Heart left ventricle (tissue), 16 donors: Measurements from ENCODE around the gene F12. TPM values are rescaled to one million over a fixed set of nuclear protein-coding genes. Genes with fewer than 3 reads are reported as not detected.

Experiments
- ATAC-seq, 4 donors: fragments of 200-7000 bp; cut with Tn5 transposase; one replicate each; pipeline ENCODE4 v1.9.1; 2020 to 2022; ENCODE audit warnings: moderate library complexity in 4 of 4, mild to moderate bottlenecking in 3 of 4, moderate number of reproducible peaks in 1 of 4
- DNase-seq, 5 donors: peaks; one replicate each; pipeline ENCODE4 v3.0.0-alpha.2; 2020
- H3K27ac ChIP-seq, 12 donors: fragments of 200-600 bp; sonication (generic) in 4 of 12; one replicate each; pipeline versions ENCODE4 v1.5.0 to v1.8.0; 2016 to 2022; ENCODE audit warnings: mild to moderate bottlenecking in 2 of 12
- H3K27me3 ChIP-seq, 9 donors: fragments of 200-600 bp; sonication (generic) in 2 of 9; one replicate each; pipeline versions ENCODE4 v1.5.1 to v1.8.0; 2016 to 2022; ENCODE audit warnings: mild to moderate bottlenecking in 3 of 9
- H3K36me3 ChIP-seq, 9 donors: fragments of 200-600 bp; sonication (generic) in 2 of 9; one replicate each; pipeline versions ENCODE4 v1.5.0 to v1.8.0; 2018 to 2022; ENCODE audit warnings: mild to moderate bottlenecking in 2 of 9
- H3K4me1 ChIP-seq, 12 donors: fragments of 200-600 bp; sonication (generic) in 4 of 12; one replicate each; pipeline versions ENCODE4 v1.5.0 to v1.8.0; 2016 to 2022; ENCODE audit warnings: mild to moderate bottlenecking in 3 of 12
- H3K4me3 ChIP-seq, 12 donors: fragments of 200-600 bp; sonication (generic) in 4 of 12; one replicate each; pipeline versions ENCODE4 v1.5.0 to v1.8.0; 2017 to 2022; ENCODE audit warnings: mild to moderate bottlenecking in 9 of 12, moderate library complexity in 4 of 12
- H3K9me3 ChIP-seq, 12 donors: fragments of 200-600 bp; sonication (generic) in 4 of 12; one replicate each; pipeline versions ENCODE4 v1.5.0 to v1.8.0; 2016 to 2022; ENCODE audit warnings: mild to moderate bottlenecking in 1 of 12
- CTCF ChIP-seq, 12 donors: fragments of 200-600 bp; sonication (generic) in 4 of 12; IDR thresholded peaks; one replicate each; pipeline versions ENCODE4 v1.5.0 to v1.8.0; 2018 to 2022; ENCODE audit warnings: antibody characterized with exemption in 12 of 12, mild to moderate bottlenecking in 5 of 12
- POLR2A ChIP-seq, 2 donors: fragments of 450-650 bp; IDR thresholded peaks; one replicate each; pipeline ENCODE4 v1.6.1; 2017; ENCODE audit warnings: antibody characterized with exemption in 2 of 2, mild to moderate bottlenecking in 2 of 2, moderate library complexity in 2 of 2
- WGBS, 4 donors: extraction: QIAGEN DNeasy Blood & Tissue Kit in 2 of 4; methylation state at CpG; one replicate each; pipeline versions ENCODE4 v1.1.5 to v1.1.7; 2013 to 2018; 5-methylcytosine and 5-hydroxymethylcytosine counted together
- intact Hi-C, 10 donors: fragments of 100-400 bp; cut with DNase I; formaldehyde crosslinking; loops; one replicate each; pipeline versions ENCODE4 v1.11.1 to v1.14.2; 2022
- polyA plus RNA-seq, 2 donors: library from polyadenylated mRNA; stranded (reverse); fragments of 200-250 nt; gene quantifications; one replicate each; pipeline ENCODE4 v1.2.3, GENCODE V29; 2013
- total RNA-seq, 9 donors: library from RNA; depleted of rRNA in 2 of 9; stranded (reverse); fragments of >200 nt in 2 of 9; fragmentation: NEBNext Ultra II Directional in 3 of 9; extraction: Animal tissue kit (Norgen Biotek cat#: 25700) in 3 of 9; gene quantifications; one replicate each; pipeline versions ENCODE4 v1.1.0 to v1.2.4, GENCODE V29; 2016 to 2023
- donor health status: ischemic (EF 13 %, LVEDD 7.1; RV severe dilation, severe dysfunction).
- donor health status: healthy with polysubstance abuse.
- donor health status: DM: no; HTN: yes; CAD: no.
- donor health status: DM: no; HTN: no; CAD: no.
- donor health status: ischemic (EF 25% LVEDD 6.9; RV normal size, moderate dysfunction).
- donor health status: ischemic (EF 25% LVEDD 5.7; RV mildly dilated, moderate dysfunction).
- donor health status: healthy.
- donor health status: DM: yes; HTN: yes; CAD: no.
- donor health status: ischemic (EF 35%, LVEDD 5.7; RV mildly dilated, moderate dysfunction).
- donor health status: nonischemic (EF 11% LVEDD 7.7; RV severe dilation, severe dysfunction).
- donor health status: DM: yes; HTN: yes; CAD: no.
- donor health status: PGD.
- donor health status: ischemic (EF 29% LVEDD 5.4; RV normal size, mild dysfunction).
- donor health status: nonischemic (EF 23%, LVEDD 6.1; RV moderate dilation, normal function).

The F12 gene
- total and polyA plus RNA-seq, 11 donors: 0.29 to 0.56 TPM; not detected in 9

DNA sequence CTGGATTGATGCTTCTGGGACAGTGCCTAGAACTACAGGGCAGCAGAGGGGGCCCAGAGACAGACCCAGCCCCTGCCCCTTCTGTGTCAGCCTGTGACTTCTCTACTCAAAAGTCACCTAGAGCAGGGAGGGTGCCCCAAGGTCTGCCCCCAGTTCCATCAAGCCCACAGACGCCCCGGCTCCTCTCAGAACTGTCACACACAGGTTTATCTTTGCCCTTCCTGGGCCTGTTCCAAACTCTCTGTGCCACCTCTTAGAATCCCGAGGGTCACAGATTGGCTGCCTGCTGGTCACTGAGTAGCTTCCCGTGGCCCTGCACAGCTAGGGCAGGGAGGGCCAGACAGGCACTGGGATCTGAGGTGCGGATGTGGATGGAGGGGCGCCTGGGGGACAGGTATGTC, 49.9 kb downstream of the F12 start:
- peaks cover 0 to 90% (median 26%) of the 10 kb centered on the region in 12 donors for H3K4me1 ChIP-seq
- peak overlapping the region in 1 of 12 donors; percentile 73 for H3K4me3 ChIP-seq
- H3K36me3 ChIP-seq: no peaks in the 10 kb centered on the region
- TF ChIP-seq CTCF (IDR thresholded peaks at IDR 0.05) (no peak), POLR2A (IDR thresholded peaks at IDR 0.05) (no peak)
- H3K27me3 ChIP-seq: no peaks in the 10 kb centered on the region
- 60 to 66% (median 64%) methylated on average over 6 of the region's 6 CpGs for WGBS, 4 donors
- no peak overlapping the region for H3K27ac ChIP-seq
- ATAC-seq (no peak), DNase-seq (peak in 1 of 5 donors; percentile 54)
- no peaks in the 10 kb centered on the region for H3K9me3 ChIP-seq
- intact Hi-C loops: loop anchor here in 1 of 10 donors (5.0 kb wide), 1 partner anchor 42 kb away; no protein-coding TSS in a partner anchor

- intact Hi-C loops: loop anchor here in 1 of 10 donors (5.0 kb wide), 1 partner anchor 41 kb away; no protein-coding TSS in a partner anchor
- no peaks in the 10 kb centered on the region for H3K36me3 ChIP-seq
- peak in 2 of 5 donors; percentile 35 to 65 for DNase-seq
- ATAC-seq: peak; percentile 23 to 67 (median 51)
- H3K27ac ChIP-seq: peak overlapping the region in 5 of 12 donors; percentile 34 to 88 (median 42)
- WGBS, 4 donors: 24 to 35% (median 25%) methylated on average over 5 of the region's 5 CpGs
- H3K9me3 ChIP-seq: no peaks in the 10 kb centered on the region
- no peaks in the 10 kb centered on the region for H3K27me3 ChIP-seq
- H3K4me1 ChIP-seq: peaks cover 0 to 84% (median 21%) of the 10 kb centered on the region in 12 donors
- H3K4me3 ChIP-seq: peak overlapping the region in 9 of 12 donors; percentile 17 to 73 (median 44)
- no peak for TF ChIP-seq CTCF (IDR thresholded peaks at IDR 0.05)
These were observed 51.0 kb downstream of the F12 start for GRCh38 chr5:177358370-177358819.

DNA sequence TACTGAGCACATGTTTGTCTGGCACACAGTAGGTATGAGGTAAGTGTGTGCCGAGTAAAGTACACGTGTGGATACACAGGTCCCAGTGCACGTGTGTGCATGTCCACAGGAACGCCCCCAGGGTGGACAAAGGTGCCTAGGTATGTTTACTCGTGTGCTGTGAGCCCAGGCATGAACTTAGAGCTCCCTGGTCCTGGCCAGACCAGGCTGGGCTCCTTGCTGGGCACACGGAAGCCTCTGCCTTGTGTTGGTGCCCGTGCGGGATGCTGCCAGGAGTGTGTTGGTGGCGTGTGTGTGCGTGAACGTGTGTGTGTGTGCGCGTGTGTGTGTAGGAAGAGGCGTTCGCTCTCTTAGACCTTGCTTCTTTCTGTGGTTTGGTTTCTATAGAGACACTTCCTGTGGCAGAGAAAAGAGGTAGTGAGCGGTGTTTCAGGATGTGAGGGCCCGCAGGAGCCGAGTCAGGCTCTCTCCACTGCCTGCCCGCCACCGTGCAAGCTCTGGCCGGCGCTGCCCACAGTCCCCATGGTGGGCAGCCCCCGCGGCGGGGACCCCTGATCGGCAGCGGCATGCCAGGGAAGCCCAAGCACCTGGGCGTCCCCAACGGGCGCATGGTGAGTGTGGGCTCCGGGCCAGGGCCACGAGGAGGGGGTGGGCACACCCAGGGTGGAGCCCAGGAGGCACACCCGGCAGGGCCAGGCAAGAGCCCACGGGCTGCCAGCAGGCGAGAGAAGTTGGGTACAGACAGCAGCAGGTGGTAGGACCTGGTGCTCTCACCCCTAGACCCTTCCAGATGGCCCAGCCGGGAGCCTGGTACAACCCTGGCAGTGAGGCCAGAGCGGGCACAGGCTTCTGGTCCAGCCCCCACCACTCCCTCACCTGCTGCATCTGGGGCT, 51.7 kb downstream of the F12 start, which contains the start of gene RGS14:
Gene RGS14, plus strand, starts transcription at position 466 of the 893 bp plus-strand sequence. Its CDS starts 101 bp downstream, at position 567.
- peak within 1 kb of the TSS in 5 of 12 donors; percentile 34 to 88 (median 42) for H3K27ac ChIP-seq
- H3K27me3 ChIP-seq: no peaks in the 10 kb centered on the region
- H3K36me3 ChIP-seq: no peaks in the 10 kb centered on the region
- H3K4me1 ChIP-seq: peaks cover 0 to 79% (median 16%) of the 10 kb centered on the region in 12 donors
- ATAC-seq: peak in 3 of 4 donors; percentile 50 to 66 (median 64)
- H3K4me3 ChIP-seq: peak within 1 kb of the TSS in 9 of 12 donors; percentile 17 to 73 (median 44)
- intact Hi-C loops: loop anchor here in 1 of 10 donors (5.0 kb wide), 1 partner anchor 40 kb away; no protein-coding TSS in a partner anchor
- WGBS, 4 donors: 44 to 52% (median 49%) methylated on average over 11 to 37 of the region's 37 CpGs
- no peaks in the 10 kb centered on the region for H3K9me3 ChIP-seq
- TF ChIP-seq CTCF (IDR thresholded peaks at IDR 0.05) (no peak), POLR2A (IDR thresholded peaks at IDR 0.05) (no peak)
- DNase-seq: peak in 2 of 5 donors; percentile 38 to 75

GRCh38 chr5:177357146-177357458, 52.3 kb downstream of the F12 start:
- intact Hi-C loops: loop anchor here in 1 of 10 donors (5.0 kb wide), 1 partner anchor 40 kb away; no protein-coding TSS in a partner anchor
- no peak for DNase-seq
- peak overlapping the region in 1 of 12 donors; percentile 88 for H3K27ac ChIP-seq

More at GRCh38 chr5:177357146-177357458, 52.3 kb downstream of the F12 start:
- Histone ChIP-seq H3K27me3 (no peaks in the 10 kb centered on the region), H3K9me3 (no peaks in the 10 kb centered on the region), H3K36me3 (no peaks in the 10 kb centered on the region), H3K4me1 (peaks cover 0 to 77% (median 16%) of the 10 kb centered on the region in 12 donors), H3K4me3 (peak overlapping the region in 1 of 12 donors; percentile 73)
- no peak for TF ChIP-seq POLR2A (IDR thresholded peaks at IDR 0.05)
- TF ChIP-seq CTCF (IDR thresholded peaks at IDR 0.05): no peak
- WGBS, 4 donors: 73 to 96% (median 86%) methylated on average over 3 to 5 of the region's 5 CpGs
- ATAC-seq: no peak
